Sigmoid colon (tissue), 4 donors: Measurements from ENCODE around the gene ZNF385A.

Source experiments
- CTCF ChIP-seq, 4 experiments: fragments of 450-650 bp in 3 of 4; fragments of 200-600 bp in 1 of 4; IDR thresholded peaks; one replicate each; pipeline ENCODE4 v1.5.1; 2016 to 2019; ENCODE audit warnings: antibody characterized with exemption in 4 of 4, mild to moderate bottlenecking in 3 of 4, moderate library complexity in 2 of 4
- EP300 ChIP-seq, 4 donors: sonication (generic); formaldehyde crosslinking; IDR thresholded peaks; one replicate each; pipeline ENCODE4 v1.6.1; 2017; ENCODE audit warnings: antibody characterized with exemption in 4 of 4
- POLR2A ChIP-seq, 2 donors: fragments of 450-650 bp; IDR thresholded peaks; one replicate each; pipeline ENCODE4 v1.6.1; 2016; ENCODE audit warnings: antibody characterized with exemption in 2 of 2, mild to moderate bottlenecking in 2 of 2, moderate library complexity in 2 of 2
- POLR2AphosphoS5 ChIP-seq, 4 donors: sonication (generic); formaldehyde crosslinking; IDR thresholded peaks; one replicate each; pipeline ENCODE4 v1.6.1; 2017; ENCODE audit warnings: antibody characterized with exemption in 4 of 4

GRCh38 chr12:54389134-54389508, 4.6 kb upstream of the ZNF385A start:
- TF ChIP-seq CTCF (IDR thresholded peaks at IDR 0.05) = no peak
- no peak for TF ChIP-seq POLR2AphosphoS5 (IDR thresholded peaks at IDR 0.05)
- no peak for TF ChIP-seq POLR2A (IDR thresholded peaks at IDR 0.05)
- TF ChIP-seq EP300 (IDR thresholded peaks at IDR 0.05) = no peak
